Gastroesophageal sphincter (tissue), 4 donors: Measurements from ENCODE around the gene OTOGL. TPM values are rescaled to one million over a fixed set of nuclear protein-coding genes. Genes with fewer than 3 reads are reported as not detected.
"Not testable (repeated sequence)": the region's sequence is repeated elsewhere in the genome, so short reads cannot be mapped to it uniquely, and the experiment has no call there.

ENCODE experiments used
- ATAC-seq: fragments of 150-250 bp; one replicate; pipeline ENCODE4 v1.9.1; 2016; ENCODE audit warnings: mild to moderate bottlenecking, moderate library complexity
- H3K27ac ChIP-seq, 4 donors: fragments of 200-600 bp; sonication (generic) in 3 of 4; 1 replicate in 3 of 4; 2 replicates in 1 of 4; pipeline ENCODE4 v1.5.1; 2016 to 2019
- H3K27me3 ChIP-seq: fragments of 200-600 bp; sonication (generic); one replicate; pipeline ENCODE4 v1.5.1; 2019
- H3K36me3 ChIP-seq, 2 donors: fragments of 200-600 bp; sonication (generic); one replicate each; pipeline ENCODE4 v1.5.1; 2019; ENCODE audit warnings: control low read depth in 1 of 2
- H3K4me1 ChIP-seq, 3 donors: fragments of 200-600 bp; sonication (generic); 1 replicate in 2 of 3; 2 replicates in 1 of 3; pipeline ENCODE4 v1.5.1; 2016 to 2019; ENCODE audit warnings: control low read depth in 2 of 3
- H3K4me3 ChIP-seq, 2 donors: fragments of 200-600 bp; sonication (generic); one replicate each; pipeline ENCODE4 v1.5.1; 2019; ENCODE audit warnings: mild to moderate bottlenecking in 1 of 2, moderate library complexity in 1 of 2
- H3K9me3 ChIP-seq, 3 donors: fragments of 200-600 bp; sonication (generic); one replicate each; pipeline ENCODE4 v1.5.1; 2017 to 2019; ENCODE audit warnings: control low read depth in 2 of 3
- CTCF ChIP-seq, 4 experiments: fragments of 200-600 bp in 2 of 4; fragments of 450-650 bp in 2 of 4; sonication (generic) in 1 of 4; IDR thresholded peaks; one replicate each; pipeline ENCODE4 v1.5.1; 2017 to 2019; ENCODE audit warnings: antibody characterized with exemption in 4 of 4, mild to moderate bottlenecking in 2 of 4, moderate library complexity in 2 of 4
- EP300 ChIP-seq: sonication (generic); formaldehyde crosslinking; IDR thresholded peaks from one replicate; pipeline ENCODE4 v1.6.1; 2017; ENCODE audit warnings: antibody characterized with exemption, mild to moderate bottlenecking
- POLR2A ChIP-seq, 2 donors: fragments of 450-650 bp; IDR thresholded peaks; one replicate each; pipeline ENCODE4 v1.6.1; 2017; ENCODE audit warnings: antibody characterized with exemption in 2 of 2, mild to moderate bottlenecking in 2 of 2, moderate library complexity in 1 of 2
- POLR2AphosphoS5 ChIP-seq: sonication (generic); formaldehyde crosslinking; IDR thresholded peaks from one replicate; pipeline ENCODE4 v1.6.1; 2017; ENCODE audit warnings: antibody characterized with exemption
- WGBS, 2 donors: methylation state at CpG; one replicate each; pipeline ENCODE4 v1.1.5; 2018; ENCODE audit warnings: low coverage in 1 of 2; 5-methylcytosine and 5-hydroxymethylcytosine counted together
- total RNA-seq, 4 donors: library from RNA; depleted of rRNA; stranded (reverse); fragments of >200 nt; gene quantifications; one replicate each; pipeline ENCODE4 v1.1.0, GENCODE V29; 2016

The OTOGL gene
- total RNA-seq, 4 donors from 2014 or later: 0.47 to 1.7 (median 1.4) TPM

GRCh38 chr12:80064951-80065350 is 34.4 kb upstream of the OTOGL start:
- no peak for ATAC-seq
- WGBS, 2 donors: 42 to 57% methylated on average over 2 of the region's 2 CpGs
- Histone ChIP-seq H3K27ac (no peak overlapping the region), H3K36me3 (no peaks in the 10 kb centered on the region), H3K4me3 (no peak overlapping the region), H3K9me3 (no peaks in the 10 kb centered on the region), H3K27me3 (no peaks in the 10 kb centered on the region), H3K4me1 (peaks cover 0 to 63% (median 4%) of the 10 kb centered on the region in 3 donors)
- TF ChIP-seq EP300 (no peak), POLR2A (IDR thresholded peaks at IDR 0.05) (no peak), POLR2AphosphoS5 (no peak), CTCF (IDR thresholded peaks at IDR 0.05) (no peak)

- Histone ChIP-seq H3K9me3 (no peaks in the 10 kb centered on the region), H3K27ac (no peak overlapping the region), H3K27me3 (no peaks in the 10 kb centered on the region), H3K4me3 (no peak overlapping the region), H3K36me3 (no peaks in the 10 kb centered on the region), H3K4me1 (peaks cover 0 to 58% (median 4%) of the 10 kb centered on the region in 3 donors)
- TF ChIP-seq EP300 (no peak), POLR2AphosphoS5 (no peak)
- ATAC-seq: no peak
- WGBS, 2 donors: 44 to 76% methylated on average over 2 of the region's 2 CpGs
These were observed 31.2 kb upstream of the OTOGL start for GRCh38 chr12:80068173-80068572.

- not testable (repeated sequence) for ATAC-seq, H3K27ac ChIP-seq, H3K4me1 ChIP-seq, H3K36me3 ChIP-seq, H3K27me3 ChIP-seq, H3K9me3 ChIP-seq, H3K4me3 ChIP-seq
- WGBS, 2 donors: 33% methylated on average over 2 of the region's 9 CpGs; no CpG with 5 or more reads in 1 of the 2 donors
These were observed 15.3 kb upstream of the OTOGL start for GRCh38 chr12:80083892-80084614.

- 92 to 93% methylated on average over 3 of the region's 3 CpGs for WGBS, 2 donors
- H3K9me3 ChIP-seq: no peaks in the 10 kb centered on the region
- H3K27me3 ChIP-seq: no peaks in the 10 kb centered on the region
- TF ChIP-seq POLR2A (IDR thresholded peaks at IDR 0.05) (no peak), EP300 (no peak), CTCF (IDR thresholded peaks at IDR 0.05) (no peak), POLR2AphosphoS5 (no peak)
- no peak for ATAC-seq
- H3K4me3 ChIP-seq: no peak overlapping the region
- H3K27ac ChIP-seq: no peak overlapping the region
- H3K36me3 ChIP-seq: no peaks in the 10 kb centered on the region
- no peaks in the 10 kb centered on the region for H3K4me1 ChIP-seq
These were observed 13.3 kb upstream of the OTOGL start for GRCh38 chr12:80086025-80086424.

- no peaks in the 10 kb centered on the region for H3K36me3 ChIP-seq
- 92 to 93% methylated on average over 7 to 8 of the region's 8 CpGs for whole genome bisulfite sequencing, 2 donors
- no peaks in the 10 kb centered on the region for H3K4me1 ChIP-seq
- H3K27ac ChIP-seq: no peak overlapping the region
- H3K27me3 ChIP-seq: no peaks in the 10 kb centered on the region
- no peak for ATAC-seq
- TF ChIP-seq POLR2A (IDR thresholded peaks at IDR 0.05) (no peak), CTCF (IDR thresholded peaks at IDR 0.05) (no peak), EP300 (no peak), POLR2AphosphoS5 (no peak)
- no peak overlapping the region for H3K4me3 ChIP-seq
- no peaks in the 10 kb centered on the region for H3K9me3 ChIP-seq
These were observed 11.7 kb upstream of the OTOGL start for GRCh38 chr12:80087486-80088213.

- Histone ChIP-seq H3K27ac (peak overlapping the region in 3 of 4 donors; percentile 47 to 52 (median 51)), H3K36me3 (no peaks in the 10 kb centered on the region), H3K4me3 (no peak overlapping the region), H3K4me1 (peaks cover 0 to 23% (median 5%) of the 10 kb centered on the region in 3 donors), H3K9me3 (no peaks in the 10 kb centered on the region), H3K27me3 (no peaks in the 10 kb centered on the region)
- ATAC-seq: no peak
- TF ChIP-seq POLR2AphosphoS5 (peak; percentile 30), CTCF (IDR thresholded peaks at IDR 0.05) (no peak), EP300 (no peak)
- WGBS, 2 donors: 32 to 42% methylated on average over 1 of the region's 1 CpG
These were observed 1.3 kb downstream of the OTOGL start for GRCh38 chr12:80100591-80100990.
